GM12892 (cell line): ENCODE measurements around the gene PPIH.

Experiments used
- POLR2A ChIP-seq: IDR thresholded peaks from 2 replicates; pipeline ENCODE4 v1.6.1; 2011; ENCODE audit warnings: low read depth, low read length, control low read depth
- POLR2AphosphoS5 ChIP-seq: IDR thresholded peaks from 2 replicates; pipeline ENCODE4 v1.6.1; 2011; ENCODE audit warnings: low read depth, low read length, control low read depth
- TAF1 ChIP-seq: IDR thresholded peaks from 2 replicates; pipeline ENCODE4 v1.6.1; 2011; ENCODE audit warnings: low read depth, mild to moderate bottlenecking, control low read depth, low read length, borderline replicate concordance

GRCh38 chr1:42676534-42677087 lies 18.4 kb downstream of the PPIH start:
- TF ChIP-seq TAF1 = no peak
- no peak for TF ChIP-seq POLR2AphosphoS5
- TF ChIP-seq POLR2A = no peak
